Hippocampal formation (tissue), 2 donors: ENCODE measurements around the gene PPP1R12B.
"Not testable (repeated sequence)": the region's sequence is repeated elsewhere in the genome, so short reads cannot be mapped to it uniquely, and the experiment has no call there.

Source experiments
- DNase-seq, 2 donors: peaks; one replicate each; lab custom pipeline; 2025; lab: John Stamatoyannopoulos, UW

Gene PPP1R12B

GRCh38 chr1:202561726-202562443 is 213.4 kb downstream of the PPP1R12B start:
- DNase-seq = no peak

GRCh38 chr1:202562444-202563060 is 214.1 kb downstream of the PPP1R12B start:
- DNase-seq = no peak

DNA sequence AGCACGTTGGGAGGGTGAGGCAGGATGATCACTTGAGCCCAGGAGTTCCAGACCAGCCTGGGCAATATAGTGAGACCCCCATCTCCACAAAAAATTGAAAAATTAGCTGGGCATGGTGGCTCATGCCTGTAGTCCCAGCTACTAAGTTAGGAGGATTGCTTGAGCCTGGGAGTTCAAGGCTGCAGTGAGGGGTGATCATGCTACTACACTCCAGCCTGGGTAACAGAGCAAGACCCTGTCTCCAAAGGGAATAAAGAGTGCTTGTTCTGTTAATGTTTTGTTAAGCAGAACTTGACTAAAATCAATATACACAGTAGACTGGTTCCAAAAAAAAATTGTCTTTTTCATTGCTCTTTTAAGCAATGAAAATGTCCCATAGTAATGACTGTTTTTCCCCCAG is 215.3 kb downstream of the PPP1R12B start:
- no peak for DNase-seq

DNA sequence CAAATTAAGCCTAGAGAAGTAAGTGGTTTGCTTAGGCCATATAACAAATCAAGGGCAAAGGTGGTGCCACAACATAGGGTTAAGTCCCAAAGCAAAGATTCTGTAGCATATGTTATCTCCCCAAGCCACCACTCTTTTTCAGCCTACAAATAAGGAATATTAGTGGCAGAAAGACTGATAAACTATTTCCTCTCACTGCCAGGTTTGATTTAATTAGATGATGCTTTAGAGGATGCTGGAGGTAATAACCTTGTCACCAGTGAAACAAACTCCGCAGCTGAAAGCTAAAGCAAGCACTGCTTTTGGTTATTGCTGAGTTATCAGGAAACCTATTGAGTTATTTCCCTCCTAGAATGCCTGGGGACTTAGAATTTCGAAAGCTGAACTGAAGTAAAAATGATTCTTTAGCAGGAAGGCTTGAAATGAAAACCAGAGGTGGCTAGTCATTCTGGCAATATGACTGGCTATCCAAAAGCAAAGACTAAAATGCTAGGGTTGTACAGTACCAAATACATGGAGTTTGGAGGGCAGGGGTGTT is 216.5 kb downstream of the PPP1R12B start:
- no peak for DNase-seq

DNA sequence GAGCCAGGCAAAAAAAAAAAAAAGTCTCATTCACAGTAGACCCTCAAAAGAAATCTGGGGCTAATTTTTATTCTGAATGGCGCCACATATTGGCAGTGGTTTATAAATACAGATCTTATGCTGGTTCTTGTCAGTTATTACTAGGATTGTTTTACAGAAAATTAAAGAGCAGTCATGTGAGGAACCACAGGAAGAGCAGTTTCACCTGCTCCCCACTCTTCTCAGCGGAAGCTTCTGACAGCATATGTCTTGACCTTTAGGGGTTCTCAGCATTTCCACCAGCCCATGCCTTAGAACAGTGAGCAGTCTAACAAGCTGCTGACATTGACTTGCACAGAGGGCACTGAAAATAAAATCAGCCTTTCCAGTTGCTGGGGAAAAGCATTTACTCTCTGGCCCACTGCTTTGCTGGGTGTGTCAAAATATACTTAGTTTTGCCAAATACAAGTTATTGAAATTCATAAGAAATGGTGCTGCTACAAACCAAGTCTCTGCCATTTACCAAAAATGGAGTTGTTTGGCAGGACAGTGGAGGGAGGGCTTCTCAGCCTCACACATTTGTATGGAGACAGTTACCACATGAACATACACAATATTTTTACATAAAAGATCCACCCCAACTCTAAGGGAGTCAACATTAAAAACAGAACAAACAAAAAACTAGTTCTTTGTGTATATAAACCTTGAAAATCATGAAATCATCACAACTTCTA is 217.5 kb downstream of the PPP1R12B start:
- DNase-seq = no peak

- DNase-seq = no peak
These were observed 219.2 kb downstream of the PPP1R12B start for GRCh38 chr1:202567738-202568137.

- no peak for DNase-seq
These were observed 219.9 kb downstream of the PPP1R12B start for GRCh38 chr1:202568410-202568809.

DNA sequence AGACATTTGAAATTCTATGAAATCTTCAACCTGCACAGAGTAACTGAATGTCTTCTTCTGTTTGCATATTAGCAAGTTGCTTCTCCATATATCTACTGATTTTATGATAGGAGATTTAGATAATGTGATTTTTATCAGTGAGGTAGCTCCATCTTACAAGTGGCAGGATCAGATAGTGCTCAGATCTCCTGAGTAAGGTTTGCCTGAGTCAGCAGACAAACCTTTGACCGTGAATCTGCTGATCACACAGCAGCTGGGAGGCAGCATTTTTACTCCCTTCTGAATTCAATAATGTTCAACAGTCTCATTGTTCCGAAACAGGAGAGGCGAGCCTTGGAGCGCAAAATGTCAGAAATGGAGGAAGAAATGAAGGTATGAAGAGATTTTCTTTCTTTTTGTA is 220.3 kb downstream of the PPP1R12B start:
- no peak for DNase-seq

GRCh38 chr1:202569393-202570322 is 221.2 kb downstream of the PPP1R12B start:
- no peak for DNase-seq

- DNase-seq = peak in 1 of 2 donors; percentile 56
These were observed 223.3 kb downstream of the PPP1R12B start for GRCh38 chr1:202571719-202572339.

DNA sequence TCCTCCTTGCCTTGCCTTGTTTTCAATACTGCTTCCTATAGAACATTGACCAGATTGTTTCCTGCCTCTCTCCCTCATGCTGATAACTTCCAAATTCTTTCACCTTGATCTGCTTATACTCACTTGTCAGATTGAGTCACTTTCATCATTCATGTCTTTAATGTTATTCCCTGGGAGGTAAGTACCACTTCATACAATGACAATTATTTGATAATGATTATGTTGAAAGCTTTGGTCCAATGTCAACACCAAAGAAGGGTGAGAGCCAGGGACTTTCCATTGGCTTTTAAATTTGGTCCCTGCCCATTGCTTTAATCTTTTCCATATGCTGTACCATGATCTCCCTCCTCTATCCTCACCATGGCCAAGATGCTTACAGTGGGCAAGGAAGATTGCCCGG is 224.4 kb downstream of the PPP1R12B start:
- DNase-seq = no peak

DNA sequence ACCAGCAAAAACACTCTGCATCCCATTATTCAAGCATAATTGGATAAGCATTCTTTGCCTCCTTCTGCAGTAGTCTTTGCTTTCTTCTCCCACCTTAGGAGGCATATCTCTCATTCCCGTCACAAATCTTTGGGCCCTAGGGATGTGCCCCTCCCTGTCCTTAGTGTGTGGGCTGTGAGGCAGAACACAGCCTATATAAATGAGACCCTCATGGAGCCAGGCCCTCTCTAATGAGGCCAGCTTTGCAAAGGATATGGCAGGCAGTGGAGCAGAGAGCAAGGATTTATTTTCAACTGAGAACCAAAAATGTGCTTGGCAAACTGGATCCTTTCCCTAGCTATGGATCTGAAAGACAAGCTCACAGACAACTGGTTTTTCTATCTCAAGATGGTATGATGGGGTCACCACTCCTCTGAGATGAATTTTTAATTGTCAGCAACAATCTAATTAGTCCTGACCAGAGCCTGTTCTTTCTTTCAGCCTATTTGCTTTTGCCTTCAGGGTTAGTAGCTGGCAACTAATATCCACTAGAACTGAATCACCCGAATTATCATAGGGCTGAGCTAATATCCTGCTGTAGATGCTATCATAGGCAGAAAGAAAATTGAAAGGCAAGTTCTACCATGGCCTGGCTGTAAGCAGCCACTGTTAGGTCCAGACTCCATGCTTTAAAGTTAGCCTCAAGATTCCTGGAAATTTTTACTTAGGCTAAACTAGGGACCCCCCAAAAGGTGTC is 227.6 kb downstream of the PPP1R12B start:
- no peak for DNase-seq

DNA sequence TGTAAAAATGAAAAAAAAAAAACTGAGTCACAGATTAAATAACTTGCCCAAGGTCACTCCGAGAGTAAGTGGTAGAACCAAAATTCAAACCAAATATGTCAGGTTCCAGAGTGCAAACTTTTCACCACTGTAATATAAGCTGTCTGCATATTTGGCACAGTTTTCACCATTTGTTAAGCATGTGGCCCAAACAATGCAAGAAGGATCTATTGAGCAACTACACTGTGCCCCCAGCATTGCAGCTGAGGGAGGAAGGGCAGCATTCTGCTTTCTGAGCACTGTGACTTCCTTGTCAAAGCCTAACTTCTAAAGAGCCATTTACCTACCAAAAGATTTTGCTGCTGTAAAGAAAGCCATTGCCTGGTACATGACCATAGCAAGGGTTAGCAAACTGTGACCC is 228.3 kb downstream of the PPP1R12B start:
- DNase-seq = no peak

GRCh38 chr1:202577381-202577780 is 228.9 kb downstream of the PPP1R12B start:
- no peak for DNase-seq

- DNase-seq = no peak
These were observed 229.6 kb downstream of the PPP1R12B start for GRCh38 chr1:202578001-202578504.

GRCh38 chr1:202578565-202578964 is 230.1 kb downstream of the PPP1R12B start:
- DNase-seq = no peak

DNA sequence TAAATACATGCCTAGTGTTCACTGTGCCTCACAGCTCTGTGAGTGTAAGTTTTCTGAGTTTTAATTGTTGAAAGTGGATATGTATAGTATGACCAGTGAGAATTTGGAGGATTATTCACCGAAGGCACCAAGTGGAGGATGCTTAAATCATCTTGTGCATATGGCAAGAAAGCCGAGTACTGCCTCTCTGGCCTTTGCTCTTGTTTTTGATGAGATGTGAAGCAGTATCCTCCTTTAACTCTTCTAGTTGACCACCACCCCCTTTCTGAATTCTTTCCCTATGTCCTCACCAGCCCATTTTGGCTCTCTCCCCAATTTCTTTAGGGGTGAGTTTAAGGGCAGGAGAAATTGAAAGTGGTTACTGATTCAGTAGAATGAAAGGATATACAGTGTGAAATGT is 231.3 kb downstream of the PPP1R12B start:
- DNase-seq = no peak

DNA sequence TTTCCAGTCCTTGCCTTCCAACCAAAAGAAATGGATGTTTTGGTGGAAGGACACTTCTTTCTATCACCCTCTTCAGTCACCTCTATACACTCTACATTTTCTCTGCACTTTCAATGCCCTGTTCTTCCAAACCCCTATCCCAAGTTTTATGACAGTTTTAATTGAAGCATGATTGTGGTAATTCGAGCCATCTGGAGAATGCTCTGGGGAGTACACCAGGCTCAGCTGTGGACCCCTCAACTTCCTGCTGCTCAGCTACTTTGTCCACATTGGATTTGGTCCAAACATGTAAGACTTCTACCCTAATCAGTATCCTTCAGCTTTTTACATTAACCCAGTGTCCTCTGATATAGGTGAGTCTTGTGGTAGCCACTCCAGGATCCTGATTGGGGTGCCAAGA is 232.1 kb downstream of the PPP1R12B start:
- DNase-seq = no peak

- DNase-seq = not testable (repeated sequence)
These were observed 233.9 kb downstream of the PPP1R12B start for GRCh38 chr1:202582350-202582749.
